ENCODE measurements around the gene SUMO3. TPM values are rescaled to one million over a fixed set of nuclear protein-coding genes. Genes with fewer than 3 reads are reported as not detected.

SUMO3 gene
- total and polyA plus RNA-seq, 2 of the 13 experiments (the other 11 are each of a cell fraction or from before 2014, with no cell fraction given), result 51.4 to 92.4 TPM

DNA sequence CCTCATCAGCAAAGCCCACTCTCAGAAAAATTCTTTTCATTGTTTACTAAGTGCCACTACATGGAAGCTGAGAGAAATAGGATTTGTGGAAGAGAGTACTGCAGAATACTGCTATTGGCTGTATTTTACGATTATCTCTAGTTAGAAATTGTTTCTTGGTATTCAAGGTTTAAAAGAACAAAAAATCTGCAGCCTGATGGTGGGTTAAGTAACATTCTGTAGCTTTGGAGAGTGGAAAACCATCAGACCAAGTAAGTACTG lies 28.3 kb upstream of the SUMO3 start (continued):
- TF ChIP-seq SMAD9 (CRISPR knock-in tag; IDR thresholded peaks at IDR 0.05), result no peak
- TF ChIP-seq ZNF816 (CRISPR knock-in tag; IDR thresholded peaks at IDR 0.05; ENCODE audit: borderline replicate concordance), result peak; percentile 5; the same call in 1 of the 2 replicates
- 0 out of 2 replicates have a peak, but pooled peaks have one; percentile 18 for TF ChIP-seq ZNF234 (CRISPR knock-in tag; conservative IDR thresholded peaks at IDR 0.05)
- no peak for TF ChIP-seq DNMT3B (CRISPR knock-in tag; conservative IDR thresholded peaks at IDR 0.05)

DNA sequence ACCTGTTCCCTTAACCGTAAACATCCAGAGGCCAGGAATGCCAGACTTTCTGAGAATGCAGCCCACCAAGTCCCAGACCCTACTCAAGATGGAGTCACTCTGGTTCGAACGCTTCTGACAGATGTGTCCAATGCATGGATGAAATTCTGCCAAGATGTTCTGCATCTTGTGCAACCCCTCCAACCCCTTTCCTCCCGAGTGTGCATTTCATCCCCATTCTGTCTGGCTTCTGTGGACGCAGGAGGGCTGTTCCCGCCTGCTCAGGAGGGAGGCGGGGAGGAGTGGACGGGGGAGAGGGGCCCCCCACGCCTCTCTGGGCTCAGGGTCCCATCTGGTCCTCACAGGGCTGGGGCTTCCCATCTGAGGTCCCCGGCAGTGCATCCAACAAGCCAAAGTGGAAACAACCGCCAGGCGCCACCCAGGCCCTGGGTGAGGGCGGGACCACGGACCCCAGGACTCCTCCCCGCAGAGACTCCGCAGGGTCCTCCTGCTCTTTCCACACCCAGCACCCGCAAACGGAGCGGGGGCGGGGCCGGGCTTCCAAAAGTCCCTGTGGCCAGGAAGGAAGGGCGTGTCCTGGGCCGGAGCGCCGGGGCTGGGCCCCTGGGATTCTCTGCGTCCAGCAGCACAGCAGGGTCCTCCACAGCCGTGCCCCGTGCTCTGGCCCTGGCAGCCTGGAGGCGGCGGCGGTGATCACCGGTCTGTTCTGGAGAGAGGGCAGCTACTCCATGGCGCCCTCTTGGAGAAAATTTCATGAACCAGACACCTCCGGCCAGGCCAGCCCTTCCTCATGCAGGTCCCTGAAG lies 27.8 kb upstream of the SUMO3 start:
- FAIRE-seq, result no peak
- Histone ChIP-seq H3K4me1 (ENCODE audit: insufficient read depth, low read length) (peaks cover 52% of the 10 kb centered on the region), H2AFZ (ENCODE audit: low read length) (no peak overlapping the region), H3K9me3 (ENCODE audit: low read length) (no peaks in the 10 kb centered on the region), H3K27me3 (ENCODE audit: control insufficient read depth in 1 of 2, insufficient read depth in 2 of 2, low read length in 2 of 2) (peaks cover 1 to 37% of the 10 kb centered on the region in 2 experiments; a peak in 4 of 5 replicates), H3K36me3 (replicated peaks in 1 of 2; ENCODE audit: control insufficient read depth in 1 of 2, insufficient read depth in 2 of 2, low read length in 2 of 2) (peaks cover 13 to 20% of the 10 kb centered on the region in 2 experiments), H3K9ac (ENCODE audit: insufficient read depth, low read depth, low read length) (peak overlapping the region; percentile 36; the same call in 1 of the 2 replicates), H4K20me1 (ENCODE audit: insufficient read depth, low read length) (peaks cover 25% of the 10 kb centered on the region; the same call in 1 of the 2 replicates), H3K4me2 (ENCODE audit: low read depth, low read length) (peak overlapping the region; percentile 88), H3K79me2 (ENCODE audit: insufficient read depth, low read length) (no peaks in the 10 kb centered on the region), H3K4me3 (replicated peaks in 1 of 3; ENCODE audit: insufficient read depth in 1 of 3, low read depth in 2 of 3, low read length in 3 of 3) (peak overlapping the region; percentile 43 to 67 (median 58)), H3K27ac (ENCODE audit: extremely low read length, insufficient read depth, low read length) (no peak overlapping the region)
- no TSS peak for BruUV-seq (replicated peaks)
- POLR2A ChIA-PET, result interaction anchor here (0.9 to 3.0 kb wide), 2 partner anchors 28 to 43 kb away, joined by 4 to 9 read pairs; partner anchors contain the start of genes PTTG1IP and UBE2G2
- peak; percentile 76 for DNase-seq (ENCODE audit: low spot score)
- 7% methylated on average over 14 of the region's 34 CpGs for WGBS (ENCODE audit: low lambda C conversion rate)
- peak; percentile 77 for ATAC-seq
- intact Hi-C loops (cut with micrococcal nuclease; ENCODE audit: unreplicated experiment) (loop anchor here (1.0 to 10.0 kb wide), 3 partner anchors 27 to 69 kb away; partner anchors contain the start of gene PTTG1IP), in situ Hi-C loops (cut with HindIII; ENCODE audit: extremely low pct_ligation_motif_present, low pct_unique_long_range_greater_than_20kb) (loop anchor here (5.0 kb wide), 2 partner anchors 43 to 67 kb away; partner anchors contain the start of gene UBE2G2)
- CTCF ChIA-PET (ENCODE audit: low intra/inter-chr PET ratio, low total read pairs), result interaction anchor here (0.9 kb wide), 1 partner anchor 45 kb away, joined by 4 read pairs; the partner anchor contains the start of gene UBE2G2
- no peak for TF ChIP-seq DRAP1 (CRISPR knock-in tag; IDR thresholded peaks at IDR 0.05)
- TF ChIP-seq KAT7 (CRISPR knock-in tag; IDR thresholded peaks at IDR 0.05; ENCODE audit: borderline replicate concordance), result 0 out of 2 replicates have a peak, but pooled peaks have one; percentile 32
- TF ChIP-seq UBTF (CRISPR knock-in tag; IDR thresholded peaks at IDR 0.05), result peak; percentile 61
- no peak for TF ChIP-seq ZNF24 (IDR thresholded peaks at IDR 0.05)
- no peak for TF ChIP-seq ADNP (CRISPR knock-in tag; IDR thresholded peaks at IDR 0.05)
- TF ChIP-seq ZNF768 (CRISPR knock-in tag; IDR thresholded peaks at IDR 0.05), result peak; percentile 60; the same call in 1 of the 2 replicates
- TF ChIP-seq NR1H2 (CRISPR knock-in tag; IDR thresholded peaks at IDR 0.05; ENCODE audit: borderline replicate concordance, low read depth), result no peak
- 0 out of 2 replicates have a peak, but pooled peaks have one; percentile 30 for TF ChIP-seq DPF2 (CRISPR knock-in tag; IDR thresholded peaks at IDR 0.05; ENCODE audit: borderline replicate concordance, low read depth)
- 0 out of 2 replicates have a peak, but pooled peaks have one; percentile 26 for TF ChIP-seq STAG1 (CRISPR knock-in tag; IDR thresholded peaks at IDR 0.05)
- peak; percentile 74 for TF ChIP-seq SP5 (CRISPR knock-in tag; IDR thresholded peaks at IDR 0.05; ENCODE audit: borderline replicate concordance, low read depth)
- TF ChIP-seq HOXA7 (CRISPR knock-in tag; IDR thresholded peaks at IDR 0.05), result no peak
- TF ChIP-seq RAD21 (CRISPR knock-in tag; IDR thresholded peaks at IDR 0.05), result 0 out of 2 replicates have a peak, but pooled peaks have one; percentile 24
- TF ChIP-seq, protein P1, sequence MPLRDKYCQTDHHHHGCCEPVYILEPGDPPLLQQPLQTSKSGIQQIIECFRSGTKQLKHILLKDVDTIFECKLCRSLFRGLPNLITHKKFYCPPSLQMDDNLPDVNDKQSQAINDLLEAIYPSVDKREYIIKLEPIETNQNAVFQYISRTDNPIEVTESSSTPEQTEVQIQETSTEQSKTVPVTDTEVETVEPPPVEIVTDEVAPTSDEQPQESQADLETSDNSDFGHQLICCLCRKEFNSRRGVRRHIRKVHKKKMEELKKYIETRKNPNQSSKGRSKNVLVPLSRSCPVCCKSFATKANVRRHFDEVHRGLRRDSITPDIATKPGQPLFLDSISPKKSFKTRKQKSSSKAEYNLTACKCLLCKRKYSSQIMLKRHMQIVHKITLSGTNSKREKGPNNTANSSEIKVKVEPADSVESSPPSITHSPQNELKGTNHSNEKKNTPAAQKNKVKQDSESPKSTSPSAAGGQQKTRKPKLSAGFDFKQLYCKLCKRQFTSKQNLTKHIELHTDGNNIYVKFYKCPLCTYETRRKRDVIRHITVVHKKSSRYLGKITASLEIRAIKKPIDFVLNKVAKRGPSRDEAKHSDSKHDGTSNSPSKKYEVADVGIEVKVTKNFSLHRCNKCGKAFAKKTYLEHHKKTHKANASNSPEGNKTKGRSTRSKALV (CRISPR knock-in tag; IDR thresholded peaks at IDR 0.05), result 0 out of 2 replicates have a peak, but pooled peaks have one; percentile 18
- no peak for TF ChIP-seq SOX6 (IDR thresholded peaks at IDR 0.05)
- peak; percentile 41 for TF ChIP-seq SOX6 (CRISPR knock-in tag; IDR thresholded peaks at IDR 0.05)
